Activated naive CD8-positive, alpha-beta T cell treated with anti-CD3 and anti-CD28 coated beads, Interleukin-2, amount 50 U/mL, for 24 hours (primary cell): ENCODE results near the gene SLIT3.

Experiments
- ATAC-seq: fragments of 150-1000 bp; cut with Tn5 transposase; one replicate; pipeline ENCODE4 v1.10.0; 2021
- DNase-seq: peaks from one replicate; pipeline ENCODE4 v3.0.0; 2021
- H3K27ac Mint-ChIP-seq: one replicate; pipeline ENCODE4 v1.8.0; 2021; ENCODE audit warnings: mild to moderate bottlenecking, mixed read lengths
- H3K27me3 Mint-ChIP-seq: one replicate; pipeline ENCODE4 v1.8.0; 2021; ENCODE audit warnings: mixed read lengths
- H3K36me3 Mint-ChIP-seq: one replicate; pipeline ENCODE4 v1.8.0; 2021; ENCODE audit warnings: low read depth, mixed read lengths
- H3K4me1 Mint-ChIP-seq: one replicate; pipeline ENCODE4 v1.8.0; 2021; ENCODE audit warnings: mixed read lengths
- H3K4me3 Mint-ChIP-seq: one replicate; pipeline ENCODE4 v1.8.0; 2021; ENCODE audit warnings: mild to moderate bottlenecking, moderate library complexity, mixed read lengths
- H3K9me3 Mint-ChIP-seq: one replicate; pipeline ENCODE4 v1.8.0; 2021; ENCODE audit warnings: mixed read lengths

The SLIT3 gene

DNA sequence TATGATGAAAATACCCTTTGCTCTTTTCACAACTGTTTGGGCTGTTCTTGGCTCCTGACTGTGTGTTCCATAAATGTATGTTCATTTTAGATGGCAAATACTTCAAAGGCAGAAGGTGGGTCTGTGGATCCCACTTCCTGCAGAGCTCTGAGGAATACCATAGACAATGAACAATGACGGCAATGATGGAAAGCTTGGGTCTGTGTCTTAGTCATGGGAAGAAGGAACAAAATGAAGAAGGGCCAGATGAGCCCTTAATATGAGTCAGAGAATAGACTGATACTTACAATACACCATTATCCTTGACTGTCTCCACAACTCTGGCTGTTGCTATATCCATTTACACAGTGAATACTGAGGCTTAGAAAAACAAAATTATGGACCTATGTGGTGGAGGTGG is 126.0 kb downstream of the SLIT3 start:
- DNase-seq, result no peak
- no peak for ATAC-seq
- Mint-ChIP-seq H3K27ac (no peak overlapping the region), H3K27me3 (no peaks in the 10 kb centered on the region), H3K36me3 (no peaks in the 10 kb centered on the region), H3K4me3 (no peak overlapping the region), H3K4me1 (no peaks in the 10 kb centered on the region), H3K9me3 (no peaks in the 10 kb centered on the region)

DNA sequence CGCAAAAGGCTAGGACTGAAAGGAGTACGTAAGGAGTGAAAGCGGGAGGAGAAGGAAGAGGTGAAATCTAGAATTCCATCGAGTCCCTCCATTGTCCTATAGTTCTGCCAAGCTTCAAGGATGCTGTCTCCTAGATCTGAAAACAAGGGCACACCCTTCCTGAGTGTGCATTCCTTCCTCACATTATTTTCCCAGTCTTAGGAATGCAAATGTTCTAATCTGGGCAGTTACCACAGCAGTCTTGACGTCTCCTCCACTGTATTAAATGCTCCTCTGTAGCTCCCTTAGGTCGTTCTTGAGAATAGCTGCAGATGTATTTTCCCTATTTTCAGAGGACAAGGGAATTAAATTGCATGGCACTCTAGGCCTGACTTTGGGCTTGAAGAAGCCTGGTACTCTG is 127.6 kb downstream of the SLIT3 start:
- DNase-seq, result no peak
- H3K36me3 Mint-ChIP-seq, result no peaks in the 10 kb centered on the region
- no peaks in the 10 kb centered on the region for H3K4me1 Mint-ChIP-seq
- H3K9me3 Mint-ChIP-seq, result no peaks in the 10 kb centered on the region
- ATAC-seq, result no peak
- H3K27me3 Mint-ChIP-seq, result no peaks in the 10 kb centered on the region
- no peak overlapping the region for H3K27ac Mint-ChIP-seq
- H3K4me3 Mint-ChIP-seq, result no peak overlapping the region

DNA sequence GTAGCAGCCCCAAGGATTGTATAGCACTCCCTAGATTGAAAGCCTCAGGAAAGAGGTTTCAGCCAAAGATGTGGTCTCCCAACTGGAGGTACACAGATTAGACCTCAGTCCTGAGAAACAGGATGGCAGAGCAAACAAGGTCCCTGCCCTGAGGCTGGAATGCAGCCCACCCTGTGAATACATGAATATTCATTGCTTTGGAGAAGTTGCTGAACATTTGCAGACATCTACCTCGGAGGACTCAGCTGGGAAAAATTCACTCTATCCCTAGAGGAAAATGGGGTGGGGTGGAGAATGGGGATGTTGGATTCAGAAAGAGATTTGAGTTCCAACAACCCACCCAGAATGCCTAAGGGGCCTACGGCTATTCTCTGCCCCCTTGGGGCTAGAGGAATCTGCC is 129.4 kb downstream of the SLIT3 start:
- Mint-ChIP-seq H3K27ac (no peak overlapping the region), H3K36me3 (no peaks in the 10 kb centered on the region)
- DNase-seq, result no peak

DNA sequence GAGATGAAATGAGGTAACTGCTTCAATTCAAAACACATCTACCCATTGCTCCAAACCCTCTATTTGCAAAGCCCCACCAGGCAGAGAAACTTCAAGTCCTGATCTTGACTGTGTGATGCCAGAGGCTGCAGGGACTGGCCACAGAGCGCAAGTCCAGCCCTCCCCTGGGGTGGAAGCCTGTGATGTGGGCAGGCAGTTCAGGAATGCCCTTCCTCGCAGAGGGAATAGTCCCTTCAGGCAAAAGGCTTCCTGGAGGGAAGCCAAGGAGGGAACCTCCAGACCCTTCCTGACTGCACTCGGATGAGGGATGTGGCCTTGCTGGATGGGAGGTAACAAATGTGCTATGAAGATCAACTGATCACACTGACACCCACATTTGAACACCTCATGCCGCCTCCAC is 131.2 kb downstream of the SLIT3 start:
- Mint-ChIP-seq H3K4me1 (no peaks in the 10 kb centered on the region), H3K27ac (no peak overlapping the region), H3K27me3 (peaks cover 1% of the 10 kb centered on the region), H3K4me3 (no peak overlapping the region), H3K36me3 (no peaks in the 10 kb centered on the region), H3K9me3 (no peaks in the 10 kb centered on the region)
- ATAC-seq, result no peak
- no peak for DNase-seq

More for the DNA sequence above, 129.4 kb downstream of the SLIT3 start:
- Mint-ChIP-seq H3K9me3 (no peaks in the 10 kb centered on the region), H3K4me3 (no peak overlapping the region), H3K27me3 (peaks cover 1% of the 10 kb centered on the region), H3K4me1 (no peaks in the 10 kb centered on the region)
- ATAC-seq, result no peak

DNA sequence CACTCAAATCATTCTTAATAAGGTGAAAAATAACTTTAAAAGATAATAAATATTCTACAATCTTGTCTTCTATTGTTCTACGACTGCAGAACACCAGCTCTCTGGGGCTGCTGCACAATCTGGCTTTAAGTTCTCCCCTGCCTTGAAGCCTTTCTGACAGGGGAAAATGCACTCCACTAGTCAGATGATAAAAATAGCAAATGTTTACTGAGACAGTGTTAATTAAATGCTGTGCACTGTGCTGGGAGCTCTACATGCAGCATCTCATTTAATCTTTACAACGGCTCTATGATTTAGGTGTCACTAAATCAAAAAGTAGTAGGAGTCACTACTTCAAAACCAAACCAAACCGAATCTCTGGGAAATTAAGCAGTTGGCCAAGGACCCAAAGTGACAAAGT is 132.7 kb downstream of the SLIT3 start:
- H3K27me3 Mint-ChIP-seq, result peaks cover 1% of the 10 kb centered on the region
- no peaks in the 10 kb centered on the region for H3K4me1 Mint-ChIP-seq
- no peaks in the 10 kb centered on the region for H3K9me3 Mint-ChIP-seq
- H3K36me3 Mint-ChIP-seq, result no peaks in the 10 kb centered on the region
- no peak for ATAC-seq
- no peak overlapping the region for H3K27ac Mint-ChIP-seq
- DNase-seq, result no peak
- no peak overlapping the region for H3K4me3 Mint-ChIP-seq

DNA sequence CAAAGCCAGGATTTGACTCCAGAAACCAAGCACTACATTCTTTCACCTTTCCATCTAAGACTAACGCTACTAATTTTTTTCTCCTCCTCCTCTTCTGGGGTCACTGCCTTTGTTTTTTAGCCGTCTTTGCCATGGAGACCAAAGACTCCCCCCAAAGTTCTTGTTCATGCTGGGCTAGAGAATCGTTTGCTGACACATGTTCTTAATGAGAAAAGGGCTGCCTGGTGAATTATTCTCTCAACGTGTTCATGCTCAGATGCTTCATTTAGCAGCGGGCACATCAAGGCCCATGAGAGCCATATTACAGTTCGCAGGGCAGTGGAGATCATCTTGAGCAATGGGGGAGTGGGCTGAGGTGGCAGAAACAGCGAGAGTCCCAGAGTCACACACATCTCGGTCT is 134.9 kb downstream of the SLIT3 start:
- Mint-ChIP-seq H3K4me3 (no peak overlapping the region), H3K27me3 (peaks cover 1% of the 10 kb centered on the region), H3K4me1 (no peaks in the 10 kb centered on the region), H3K36me3 (no peaks in the 10 kb centered on the region), H3K27ac (no peak overlapping the region), H3K9me3 (peaks cover 4% of the 10 kb centered on the region)
- DNase-seq (no peak), ATAC-seq (no peak)

DNA sequence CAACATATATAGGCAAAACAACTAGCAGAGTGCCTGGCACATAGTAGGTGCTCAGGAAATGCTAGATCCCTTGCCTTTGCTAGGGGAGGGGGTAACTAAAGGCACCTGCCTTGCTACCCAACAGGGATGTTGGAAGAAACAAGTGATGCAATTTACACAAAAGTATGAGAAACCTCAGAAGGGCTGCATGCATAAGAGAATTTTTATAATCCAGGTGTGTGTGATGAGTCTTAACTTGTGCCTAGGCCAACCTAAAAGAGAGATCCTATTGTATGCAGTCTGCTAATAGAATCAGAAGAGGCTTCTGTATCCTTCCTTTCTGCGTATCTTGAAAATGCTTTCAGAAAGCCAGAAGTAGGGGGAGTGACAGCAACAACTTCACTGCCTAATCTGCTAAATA is 135.9 kb downstream of the SLIT3 start:
- DNase-seq, result no peak
- Mint-ChIP-seq H3K4me1 (no peaks in the 10 kb centered on the region), H3K27me3 (peaks cover 1% of the 10 kb centered on the region)

DNA sequence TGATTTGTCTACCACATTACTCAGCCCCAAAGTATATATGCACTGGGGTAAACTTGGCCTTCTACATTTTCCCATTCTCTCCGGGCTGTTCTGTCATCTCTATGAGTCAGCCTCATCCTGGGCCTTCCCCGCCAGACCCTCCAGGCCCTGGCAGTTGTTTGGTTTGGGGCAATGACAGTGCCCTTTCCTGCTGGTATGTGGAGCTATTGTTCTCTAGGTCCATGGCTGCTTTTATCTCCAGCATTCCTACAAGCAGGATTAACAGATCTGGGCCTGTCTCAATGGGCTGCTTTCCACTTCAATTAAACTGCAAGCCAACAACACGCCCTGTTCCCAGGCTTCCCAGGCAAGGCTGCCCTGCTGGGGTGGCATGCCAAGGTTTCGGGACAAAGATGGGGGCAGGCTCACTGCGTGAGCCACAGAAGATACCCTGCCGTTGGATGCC is 136.4 kb downstream of the SLIT3 start:
- ATAC-seq (no peak), DNase-seq (no peak)
- H3K27ac Mint-ChIP-seq, result no peak overlapping the region
- peaks cover 6% of the 10 kb centered on the region for H3K9me3 Mint-ChIP-seq
- no peaks in the 10 kb centered on the region for H3K4me1 Mint-ChIP-seq
- H3K27me3 Mint-ChIP-seq, result peaks cover 1% of the 10 kb centered on the region
- H3K36me3 Mint-ChIP-seq, result no peaks in the 10 kb centered on the region
- H3K4me3 Mint-ChIP-seq, result no peak overlapping the region

More for the DNA sequence above, 135.9 kb downstream of the SLIT3 start:
- Mint-ChIP-seq H3K9me3 (peaks cover 6% of the 10 kb centered on the region), H3K4me3 (no peak overlapping the region), H3K36me3 (no peaks in the 10 kb centered on the region), H3K27ac (no peak overlapping the region)
- no peak for ATAC-seq

DNA sequence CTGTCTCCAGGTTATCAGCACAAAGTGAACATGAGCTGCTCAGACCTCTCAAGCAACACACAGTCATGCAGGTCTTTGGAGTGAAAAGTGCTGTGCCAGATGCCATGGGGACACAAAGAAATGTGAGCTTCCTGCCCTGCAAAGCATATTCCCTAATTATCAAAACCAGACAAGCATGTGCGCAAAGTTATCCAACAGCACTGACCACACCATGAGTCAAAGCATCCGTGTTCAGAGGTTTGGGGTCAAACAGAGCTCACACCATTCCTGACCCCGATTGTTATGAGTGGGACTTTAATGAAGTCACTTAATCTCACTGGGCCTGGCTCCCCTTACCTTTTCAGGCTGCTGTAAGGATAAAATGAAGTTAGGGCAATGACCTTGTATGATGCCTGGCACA is 138.5 kb downstream of the SLIT3 start:
- Mint-ChIP-seq H3K4me3 (no peak overlapping the region), H3K27ac (no peak overlapping the region), H3K36me3 (no peaks in the 10 kb centered on the region), H3K27me3 (no peaks in the 10 kb centered on the region), H3K9me3 (peaks cover 8% of the 10 kb centered on the region), H3K4me1 (no peaks in the 10 kb centered on the region)
- ATAC-seq, result no peak
- no peak for DNase-seq

DNA sequence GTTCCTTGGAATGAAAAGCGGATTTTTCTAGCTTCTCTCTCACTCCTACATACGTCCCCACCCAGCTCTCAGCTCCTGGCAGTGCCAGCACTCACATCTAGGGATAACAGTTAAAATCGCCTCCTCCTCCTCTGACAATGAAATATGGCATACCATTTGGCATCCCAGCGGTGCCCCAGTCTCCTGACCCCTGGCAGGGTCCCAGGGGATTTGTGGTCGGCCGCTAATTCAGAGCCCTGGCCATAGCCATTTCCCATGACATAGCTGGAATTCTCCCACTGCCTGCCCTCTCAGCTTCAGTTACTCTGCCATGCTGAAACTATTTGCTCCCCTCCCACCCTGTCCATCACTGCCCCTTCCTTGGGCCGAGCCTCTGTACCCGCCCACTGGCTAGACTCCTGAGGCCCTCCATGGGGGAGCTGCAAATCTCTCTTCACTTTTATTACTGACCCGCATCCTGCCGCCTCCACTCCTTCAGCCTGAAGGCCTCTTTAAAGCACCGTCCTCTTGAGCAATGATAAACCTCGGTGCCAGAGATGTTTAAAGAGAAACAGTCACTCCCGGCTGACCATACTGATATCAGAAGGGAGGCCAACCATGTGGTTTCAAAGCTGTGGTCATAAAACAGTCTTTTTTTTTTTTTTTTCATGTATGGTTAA is 139.8 kb downstream of the SLIT3 start:
- Mint-ChIP-seq H3K4me1 (no peaks in the 10 kb centered on the region), H3K4me3 (no peak overlapping the region), H3K27me3 (no peaks in the 10 kb centered on the region), H3K36me3 (no peaks in the 10 kb centered on the region), H3K27ac (no peak overlapping the region), H3K9me3 (peaks cover 11% of the 10 kb centered on the region)
- DNase-seq (no peak), ATAC-seq (no peak)

DNA sequence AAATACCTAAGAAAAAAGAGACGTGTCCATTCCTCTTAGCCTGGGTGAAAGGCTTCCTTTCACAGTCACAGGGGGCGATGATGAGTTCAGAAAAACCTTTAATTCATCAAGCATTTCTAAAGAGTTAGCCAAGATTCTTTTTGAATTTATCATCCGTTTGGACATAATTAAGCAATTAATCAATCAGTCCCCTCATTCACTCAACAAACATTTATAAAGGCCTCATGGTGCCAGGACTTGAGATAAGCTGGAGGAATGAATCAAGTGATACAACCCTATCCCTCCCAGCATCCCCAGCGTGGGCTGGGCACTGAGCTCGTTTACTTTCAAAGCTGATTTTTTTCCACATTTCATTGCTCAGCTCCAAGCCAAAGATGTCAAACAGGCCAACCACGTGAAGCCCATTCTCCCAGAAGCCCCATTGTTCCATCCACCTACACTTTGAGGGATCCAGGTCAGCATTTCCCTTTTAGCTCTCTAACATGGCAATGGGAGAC is 140.5 kb downstream of the SLIT3 start:
- ATAC-seq, result no peak
- DNase-seq, result no peak
- no peaks in the 10 kb centered on the region for H3K4me1 Mint-ChIP-seq

DNA sequence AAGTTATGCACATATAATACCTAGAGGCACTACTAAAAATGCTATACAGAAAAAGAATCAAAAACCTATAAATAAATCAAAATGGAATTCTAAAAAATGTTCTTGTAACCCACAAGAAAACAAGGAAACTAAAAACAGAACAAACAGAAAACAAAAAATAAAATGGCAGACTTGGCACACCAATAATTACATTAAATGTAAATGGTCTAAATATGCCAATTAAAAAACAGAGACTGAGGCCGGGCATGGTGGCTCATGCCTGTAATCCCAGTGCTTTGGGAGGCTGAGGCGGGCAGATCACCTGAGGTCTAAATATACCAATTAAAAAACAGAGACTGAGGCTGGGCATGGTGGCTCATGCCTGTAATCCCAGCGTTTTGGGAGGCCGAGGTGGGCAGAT is 142.2 kb downstream of the SLIT3 start:
- Mint-ChIP-seq H3K4me3 (no peak overlapping the region), H3K36me3 (no peaks in the 10 kb centered on the region), H3K9me3 (peaks cover 11% of the 10 kb centered on the region), H3K4me1 (no peaks in the 10 kb centered on the region), H3K27ac (no peak overlapping the region), H3K27me3 (no peaks in the 10 kb centered on the region)
- DNase-seq (no peak), ATAC-seq (no peak)

More for the DNA sequence above, 140.5 kb downstream of the SLIT3 start:
- no peaks in the 10 kb centered on the region for H3K36me3 Mint-ChIP-seq
- no peak overlapping the region for H3K27ac Mint-ChIP-seq
- H3K4me3 Mint-ChIP-seq, result no peak overlapping the region
- no peaks in the 10 kb centered on the region for H3K27me3 Mint-ChIP-seq
- H3K9me3 Mint-ChIP-seq, result peaks cover 11% of the 10 kb centered on the region

DNA sequence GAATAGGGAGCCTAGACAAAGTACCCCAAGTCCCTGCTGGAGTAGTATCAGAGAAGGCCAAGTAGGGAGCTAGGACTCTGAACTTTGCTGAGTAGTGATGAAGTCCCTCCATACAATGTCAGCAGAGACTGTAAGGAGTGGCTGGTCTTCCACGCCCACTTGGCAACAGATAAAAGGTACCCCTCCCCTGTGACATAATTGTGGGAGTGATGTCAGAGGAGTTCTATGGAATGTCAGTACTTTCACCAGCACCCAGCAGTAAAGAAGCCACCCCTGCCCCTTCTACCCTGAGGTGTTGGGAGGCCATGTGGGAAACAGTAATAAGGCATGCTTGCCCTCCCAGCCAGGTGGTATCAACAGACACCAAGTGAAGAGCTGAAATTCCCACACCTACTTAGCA is 143.9 kb downstream of the SLIT3 start:
- H3K4me1 Mint-ChIP-seq, result no peaks in the 10 kb centered on the region
- H3K4me3 Mint-ChIP-seq, result no peak overlapping the region
- DNase-seq (no peak), ATAC-seq (no peak)
- no peaks in the 10 kb centered on the region for H3K36me3 Mint-ChIP-seq
- no peak overlapping the region for H3K27ac Mint-ChIP-seq
- no peaks in the 10 kb centered on the region for H3K27me3 Mint-ChIP-seq
- peaks cover 11% of the 10 kb centered on the region for H3K9me3 Mint-ChIP-seq

DNA sequence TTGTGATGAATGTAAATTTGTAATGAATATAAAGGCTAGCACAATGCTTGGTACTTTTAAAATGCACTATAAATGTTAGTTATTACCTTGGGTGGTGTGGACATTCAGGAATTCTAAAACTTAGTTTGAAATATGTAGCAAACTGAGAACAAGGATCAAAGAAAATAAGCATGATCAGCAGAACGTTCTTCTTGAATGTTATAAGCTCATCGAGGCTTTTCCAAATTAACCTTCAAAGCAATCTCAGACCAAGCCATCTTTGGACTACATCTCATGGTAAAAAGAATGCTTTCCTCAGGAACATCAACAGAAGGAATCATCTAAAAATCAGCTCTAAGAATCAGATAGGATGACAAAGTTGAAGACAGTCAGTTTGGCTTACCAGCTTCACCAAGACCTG is 146.3 kb downstream of the SLIT3 start:
- no peak overlapping the region for H3K4me3 Mint-ChIP-seq

DNA sequence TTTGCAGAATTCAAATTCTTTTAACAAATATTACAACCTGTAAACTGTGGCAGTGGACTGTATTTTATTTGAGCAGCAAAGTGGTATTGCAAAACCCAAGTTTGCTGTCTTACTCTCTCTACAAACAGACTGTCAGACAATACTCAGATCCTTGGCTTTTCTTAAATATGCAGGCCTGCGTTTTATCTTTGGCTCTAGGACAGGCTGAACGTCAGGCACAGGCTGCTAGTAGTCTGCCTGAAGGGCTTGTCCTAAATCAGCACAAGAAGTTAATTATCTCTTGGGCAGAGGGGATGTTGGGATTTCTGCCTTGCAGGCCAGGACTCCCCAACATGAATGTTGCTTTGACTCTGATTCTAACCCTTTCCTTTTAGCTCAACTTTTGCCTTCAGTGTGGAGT is 147.5 kb downstream of the SLIT3 start:
- DNase-seq, result no peak
- no peaks in the 10 kb centered on the region for H3K36me3 Mint-ChIP-seq
- no peak for ATAC-seq
- no peak overlapping the region for H3K27ac Mint-ChIP-seq
- no peak overlapping the region for H3K4me3 Mint-ChIP-seq
- H3K27me3 Mint-ChIP-seq, result no peaks in the 10 kb centered on the region
- peaks cover 5% of the 10 kb centered on the region for H3K9me3 Mint-ChIP-seq
- no peaks in the 10 kb centered on the region for H3K4me1 Mint-ChIP-seq

More for the DNA sequence above, 146.3 kb downstream of the SLIT3 start:
- DNase-seq, result no peak
- Mint-ChIP-seq H3K4me1 (no peaks in the 10 kb centered on the region), H3K27me3 (no peaks in the 10 kb centered on the region), H3K36me3 (no peaks in the 10 kb centered on the region), H3K27ac (no peak overlapping the region), H3K9me3 (peaks cover 5% of the 10 kb centered on the region)
- no peak for ATAC-seq

DNA sequence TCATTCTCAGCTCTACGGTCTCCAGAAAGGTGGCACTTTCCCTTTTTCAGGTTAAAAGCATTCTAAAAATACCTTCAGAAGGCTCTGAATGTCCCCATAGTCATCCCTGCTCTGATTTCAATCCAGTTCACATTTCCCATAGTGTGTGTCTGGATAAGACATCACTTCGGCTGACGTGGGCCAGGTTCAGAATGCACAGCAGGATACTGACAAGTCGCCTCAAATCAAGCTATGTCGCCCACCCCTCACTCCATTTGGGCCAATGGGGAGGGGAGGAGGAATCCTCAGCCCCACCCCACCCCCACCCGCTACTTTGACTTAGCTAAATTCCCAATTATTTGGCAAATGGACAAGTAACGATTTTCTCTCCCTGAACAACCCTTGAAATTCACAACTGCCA is 148.0 kb downstream of the SLIT3 start:
- Mint-ChIP-seq H3K27me3 (no peaks in the 10 kb centered on the region), H3K4me1 (no peaks in the 10 kb centered on the region), H3K4me3 (no peak overlapping the region), H3K9me3 (peaks cover 5% of the 10 kb centered on the region), H3K36me3 (no peaks in the 10 kb centered on the region), H3K27ac (no peak overlapping the region)
- no peak for DNase-seq
- no peak for ATAC-seq
